Activated T-helper 1 cell treated with anti-CD3 and anti-CD28 coated beads, Interleukin-12 subunit alpha, Interleukin-12 subunit beta, Interleukin-2, Interleukin-4 antibody, amounts not matched to agents 30 ng/mL and 10 ng/mL and 1 ng/mL, durations not matched to agents 14 hours and 24 hours and 36 hours (primary cell): ENCODE results near the gene GNG13. TPM values are rescaled to one million over a fixed set of nuclear protein-coding genes. Genes with fewer than 3 reads are reported as not detected.

Experiments used
- DNase-seq: peaks from one replicate; pipeline ENCODE4 v3.0.0; 2021; ENCODE audit warnings: low spot score
- H3K27ac Mint-ChIP-seq: one replicate; pipeline ENCODE4 v1.8.0; 2021; ENCODE audit warnings: mild to moderate bottlenecking, mixed read lengths
- H3K27me3 Mint-ChIP-seq: one replicate; pipeline ENCODE4 v1.8.0; 2022; ENCODE audit warnings: mild to moderate bottlenecking, moderate library complexity, mixed read lengths; ENCODE audit not compliant: insufficient read depth
- H3K36me3 Mint-ChIP-seq: one replicate; pipeline ENCODE4 v1.8.0; 2021; ENCODE audit warnings: low read depth, mixed read lengths
- H3K4me1 Mint-ChIP-seq: one replicate; pipeline ENCODE4 v1.8.0; 2021; ENCODE audit warnings: low read depth, mixed read lengths
- H3K4me3 Mint-ChIP-seq: one replicate; pipeline ENCODE4 v1.8.0; 2021; ENCODE audit warnings: mild to moderate bottlenecking, moderate library complexity, mixed read lengths
- H3K9me3 Mint-ChIP-seq: one replicate; pipeline ENCODE4 v1.8.0; 2021; ENCODE audit warnings: mixed read lengths
- intact Hi-C: fragments of 100-400 bp; cut with micrococcal nuclease; formaldehyde crosslinking; loops from one replicate; pipeline ENCODE4 v1.15.1; 2024
- total RNA-seq: library from RNA; stranded (reverse); gene quantifications from 2 replicates; pipeline ENCODE4 v1.2.3, GENCODE V29; 2022

Gene GNG13
- total RNA-seq, result not detected in 2 replicates

- H3K36me3 Mint-ChIP-seq, result peaks cover 2% of the 10 kb centered on the region
- intact Hi-C loops, result no loop called here
- no peak within 1 kb of the TSS for H3K4me3 Mint-ChIP-seq
- no peak within 1 kb of the TSS for H3K27ac Mint-ChIP-seq
- H3K4me1 Mint-ChIP-seq, result no peaks in the 10 kb centered on the region
- peaks cover 2% of the 10 kb centered on the region for H3K27me3 Mint-ChIP-seq
- no peak for DNase-seq
- no peaks in the 10 kb centered on the region for H3K9me3 Mint-ChIP-seq
Observed at GRCh38 chr16:799948-800833, at the start of gene GNG13. GNG13 (minus strand) TSS chr16:800734; CDS start chr16:799077, 1,657 bp downstream.

GRCh38 chr16:848510-849253, 48.1 kb upstream of the GNG13 start:
- peaks cover 28% of the 10 kb centered on the region for H3K9me3 Mint-ChIP-seq
- H3K4me3 Mint-ChIP-seq, result no peak overlapping the region
- H3K27ac Mint-ChIP-seq, result no peak overlapping the region
- peaks cover 6% of the 10 kb centered on the region for H3K36me3 Mint-ChIP-seq
- intact Hi-C loops, result no loop called here
- DNase-seq, result no peak
- H3K27me3 Mint-ChIP-seq, result no peaks in the 10 kb centered on the region
- no peaks in the 10 kb centered on the region for H3K4me1 Mint-ChIP-seq

GRCh38 chr16:847681-848445, 47.3 kb upstream of the GNG13 start:
- no peak for DNase-seq
- Mint-ChIP-seq H3K9me3 (peaks cover 24% of the 10 kb centered on the region), H3K27me3 (no peaks in the 10 kb centered on the region), H3K4me3 (no peak overlapping the region), H3K27ac (no peak overlapping the region), H3K36me3 (peaks cover 6% of the 10 kb centered on the region), H3K4me1 (no peaks in the 10 kb centered on the region)
- intact Hi-C loops, result no loop called here

- no peak for DNase-seq
- intact Hi-C loops, result no loop called here
- Mint-ChIP-seq H3K4me1 (no peaks in the 10 kb centered on the region), H3K27ac (no peak overlapping the region), H3K4me3 (no peak overlapping the region), H3K9me3 (peaks cover 24% of the 10 kb centered on the region), H3K27me3 (no peaks in the 10 kb centered on the region), H3K36me3 (peaks cover 6% of the 10 kb centered on the region)
Observed at GRCh38 chr16:847151-847550, 46.6 kb upstream of the GNG13 start.

- Mint-ChIP-seq H3K36me3 (peaks cover 2% of the 10 kb centered on the region), H3K4me3 (no peak overlapping the region), H3K27me3 (no peaks in the 10 kb centered on the region), H3K4me1 (no peaks in the 10 kb centered on the region), H3K27ac (no peak overlapping the region), H3K9me3 (peaks cover 16% of the 10 kb centered on the region)
- no peak for DNase-seq
- intact Hi-C loops, result no loop called here
Observed at GRCh38 chr16:845351-845745, 44.8 kb upstream of the GNG13 start.

GRCh38 chr16:844638-845350, 44.3 kb upstream of the GNG13 start:
- intact Hi-C loops, result no loop called here
- Mint-ChIP-seq H3K27ac (no peak overlapping the region), H3K4me3 (no peak overlapping the region)

GRCh38 chr16:843771-844170, 43.2 kb upstream of the GNG13 start:
- no peak for DNase-seq
- Mint-ChIP-seq H3K4me1 (no peaks in the 10 kb centered on the region), H3K9me3 (peaks cover 9% of the 10 kb centered on the region), H3K27ac (no peak overlapping the region), H3K36me3 (no peaks in the 10 kb centered on the region), H3K27me3 (no peaks in the 10 kb centered on the region), H3K4me3 (no peak overlapping the region)
- intact Hi-C loops, result no loop called here

More at GRCh38 chr16:844638-845350, 44.3 kb upstream of the GNG13 start:
- Mint-ChIP-seq H3K9me3 (peaks cover 11% of the 10 kb centered on the region), H3K27me3 (no peaks in the 10 kb centered on the region), H3K4me1 (no peaks in the 10 kb centered on the region), H3K36me3 (no peaks in the 10 kb centered on the region)
- no peak for DNase-seq

GRCh38 chr16:842711-843560, 42.4 kb upstream of the GNG13 start:
- Mint-ChIP-seq H3K36me3 (no peaks in the 10 kb centered on the region), H3K27ac (no peak overlapping the region), H3K27me3 (no peaks in the 10 kb centered on the region), H3K9me3 (peaks cover 9% of the 10 kb centered on the region), H3K4me1 (no peaks in the 10 kb centered on the region), H3K4me3 (no peak overlapping the region)
- no peak for DNase-seq
- intact Hi-C loops, result no loop called here

GRCh38 chr16:842061-842476, 41.5 kb upstream of the GNG13 start:
- Mint-ChIP-seq H3K27me3 (no peaks in the 10 kb centered on the region), H3K4me3 (no peak overlapping the region), H3K36me3 (no peaks in the 10 kb centered on the region), H3K4me1 (no peaks in the 10 kb centered on the region), H3K27ac (no peak overlapping the region), H3K9me3 (peaks cover 9% of the 10 kb centered on the region)
- no peak for DNase-seq
- intact Hi-C loops, result no loop called here

- intact Hi-C loops, result no loop called here
- H3K27me3 Mint-ChIP-seq, result no peaks in the 10 kb centered on the region
- no peak overlapping the region for H3K27ac Mint-ChIP-seq
- no peaks in the 10 kb centered on the region for H3K36me3 Mint-ChIP-seq
- H3K9me3 Mint-ChIP-seq, result peaks cover 14% of the 10 kb centered on the region
- H3K4me1 Mint-ChIP-seq, result no peaks in the 10 kb centered on the region
- H3K4me3 Mint-ChIP-seq, result no peak overlapping the region
- no peak for DNase-seq
Observed at GRCh38 chr16:841455-842060, 41.0 kb upstream of the GNG13 start.

GRCh38 chr16:840561-841454, 40.3 kb upstream of the GNG13 start:
- no peaks in the 10 kb centered on the region for H3K27me3 Mint-ChIP-seq
- H3K4me1 Mint-ChIP-seq, result no peaks in the 10 kb centered on the region
- no peak for DNase-seq
- H3K9me3 Mint-ChIP-seq, result peaks cover 14% of the 10 kb centered on the region
- intact Hi-C loops, result no loop called here
- no peak overlapping the region for H3K4me3 Mint-ChIP-seq
- H3K36me3 Mint-ChIP-seq, result no peaks in the 10 kb centered on the region
- no peak overlapping the region for H3K27ac Mint-ChIP-seq
